Brain microvascular endothelial cell (primary cell): ENCODE data around the gene PPP2R5D.
A peak's percentile ranks its signal among the peaks of the same experiment; 100 is the strongest.

Source experiments
- DNase-seq: peaks from one replicate; pipeline ENCODE4 v3.0.0-alpha.2; 2020
- H3K27ac ChIP-seq: fragments of 250-450 bp; sonication (Bioruptor Pico); 2 replicates; pipeline ENCODE4 v1.5.1; 2020; ENCODE audit warnings: mild to moderate bottlenecking, moderate library complexity
- H3K27me3 ChIP-seq: fragments of 250-450 bp; sonication (Bioruptor Pico); replicated peaks from 2 replicates; pipeline ENCODE4 v1.5.1; 2020; ENCODE audit warnings: mild to moderate bottlenecking
- H3K36me3 ChIP-seq: fragments of 250-450 bp; sonication (Bioruptor Pico); replicated peaks from 2 replicates; pipeline ENCODE4 v1.5.1; 2020; ENCODE audit warnings: mild to moderate bottlenecking
- H3K4me3 ChIP-seq: 2 replicates; pipeline ENCODE4 v1.5.1; 2011; ENCODE audit warnings: low read depth, mild to moderate bottlenecking, control low read depth, low read length, moderate library complexity
- in situ Hi-C: cut with HindIII; loops from 2 replicates; pipeline ENCODE4 v1.10.0; 2017; ENCODE audit warnings: low sequenced_read_pairs, low pct_ligation_motif_present
- TF ChIP-seq, protein P1 (sequence below): IDR thresholded peaks from 2 replicates; pipeline ENCODE4 v1.5.1; 2011; ENCODE audit warnings: low read depth, mild to moderate bottlenecking, moderate library complexity, low read length, control low read depth, inconsistent platforms; ENCODE audit errors: missing control alignments

The PPP2R5D gene

DNA sequence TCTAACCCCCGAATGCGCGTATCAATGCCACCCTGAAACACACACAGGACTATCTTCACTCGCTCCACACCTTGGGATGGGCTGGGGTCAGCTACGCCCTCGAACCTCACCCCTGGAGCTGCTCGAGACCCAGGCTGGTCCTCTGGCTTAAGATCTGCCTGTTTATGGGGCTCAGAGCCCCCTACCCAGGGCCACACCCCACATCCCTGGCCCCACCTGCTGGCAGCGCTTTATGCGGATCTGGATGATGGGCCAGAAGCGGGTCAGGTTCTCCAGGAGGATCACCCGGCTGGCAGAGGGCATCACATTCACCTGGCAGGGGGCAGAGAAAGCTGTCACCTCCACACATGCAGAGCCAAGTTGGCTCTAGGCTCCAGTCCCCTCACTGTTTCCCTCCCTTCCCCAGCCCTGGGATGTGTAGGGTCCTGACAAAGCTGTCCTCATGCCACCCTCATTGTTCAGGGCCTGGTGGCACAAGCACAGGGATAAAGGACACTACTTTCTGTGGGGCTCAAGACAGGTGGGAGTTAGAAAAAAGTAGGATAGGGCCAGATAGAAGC lies 61.1 kb downstream of the PPP2R5D start:
- Histone ChIP-seq H3K27ac (no peak overlapping the region), H3K27me3 (no peaks in the 10 kb centered on the region), H3K4me3 (no peak overlapping the region), H3K36me3 (peaks cover 61% of the 10 kb centered on the region)
- TF ChIP-seq, protein P1, sequence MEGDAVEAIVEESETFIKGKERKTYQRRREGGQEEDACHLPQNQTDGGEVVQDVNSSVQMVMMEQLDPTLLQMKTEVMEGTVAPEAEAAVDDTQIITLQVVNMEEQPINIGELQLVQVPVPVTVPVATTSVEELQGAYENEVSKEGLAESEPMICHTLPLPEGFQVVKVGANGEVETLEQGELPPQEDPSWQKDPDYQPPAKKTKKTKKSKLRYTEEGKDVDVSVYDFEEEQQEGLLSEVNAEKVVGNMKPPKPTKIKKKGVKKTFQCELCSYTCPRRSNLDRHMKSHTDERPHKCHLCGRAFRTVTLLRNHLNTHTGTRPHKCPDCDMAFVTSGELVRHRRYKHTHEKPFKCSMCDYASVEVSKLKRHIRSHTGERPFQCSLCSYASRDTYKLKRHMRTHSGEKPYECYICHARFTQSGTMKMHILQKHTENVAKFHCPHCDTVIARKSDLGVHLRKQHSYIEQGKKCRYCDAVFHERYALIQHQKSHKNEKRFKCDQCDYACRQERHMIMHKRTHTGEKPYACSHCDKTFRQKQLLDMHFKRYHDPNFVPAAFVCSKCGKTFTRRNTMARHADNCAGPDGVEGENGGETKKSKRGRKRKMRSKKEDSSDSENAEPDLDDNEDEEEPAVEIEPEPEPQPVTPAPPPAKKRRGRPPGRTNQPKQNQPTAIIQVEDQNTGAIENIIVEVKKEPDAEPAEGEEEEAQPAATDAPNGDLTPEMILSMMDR, result no peak
- no peak for DNase-seq
- in situ Hi-C loops, result no loop called here

DNA sequence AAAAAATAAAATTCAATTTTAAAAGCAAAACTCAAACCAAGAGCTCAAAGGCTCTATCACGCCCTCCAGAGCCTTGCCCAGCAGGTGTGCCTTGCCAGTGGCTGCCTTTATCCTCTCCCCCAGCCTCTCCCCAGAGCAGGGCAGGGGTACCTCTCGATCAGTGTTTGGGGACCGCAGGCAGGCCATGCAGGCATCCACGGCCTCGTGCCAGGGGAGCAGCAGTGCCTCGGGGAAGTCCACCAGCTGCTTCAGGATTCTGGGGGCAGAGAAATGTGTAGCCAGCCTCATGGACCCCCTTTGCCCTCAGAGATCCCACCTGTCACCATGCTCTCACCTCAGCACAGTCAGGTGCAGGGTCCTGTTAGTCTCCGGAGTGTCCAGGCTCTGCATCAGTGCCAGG lies 63.6 kb downstream of the PPP2R5D start:
- TF ChIP-seq, protein P1, result no peak
- Histone ChIP-seq H3K27me3 (no peaks in the 10 kb centered on the region), H3K4me3 (no peak overlapping the region), H3K27ac (no peak overlapping the region), H3K36me3 (peaks cover 43% of the 10 kb centered on the region)
- in situ Hi-C loops, result no loop called here
- no peak for DNase-seq

DNA sequence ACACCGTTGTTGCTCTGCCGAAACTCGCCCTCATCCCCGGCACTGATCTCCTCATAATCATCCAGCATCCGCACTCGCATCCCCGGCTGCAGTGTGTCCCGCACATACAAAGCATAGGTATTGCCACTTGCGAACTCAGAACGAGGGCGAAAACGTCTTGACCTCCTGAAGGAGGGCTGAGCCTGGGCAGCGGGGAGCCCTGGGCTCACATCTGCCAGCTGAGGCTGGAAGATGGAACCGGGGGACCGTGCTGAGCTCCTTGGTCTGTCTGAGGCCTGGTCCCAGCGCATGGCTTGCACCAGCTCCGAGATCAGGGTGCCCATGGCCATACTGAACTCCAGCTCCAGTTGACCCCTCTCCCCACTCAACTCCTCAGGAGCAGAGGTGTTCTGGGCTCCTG lies 66.6 kb downstream of the PPP2R5D start:
- no peak for DNase-seq
- Histone ChIP-seq H3K27ac (no peak overlapping the region), H3K27me3 (no peaks in the 10 kb centered on the region), H3K36me3 (peaks cover 26% of the 10 kb centered on the region), H3K4me3 (no peak overlapping the region)
- TF ChIP-seq, protein P1, result no peak
- in situ Hi-C loops, result no loop called here

GRCh38 chr6:43052225-43052841 lies 68.0 kb downstream of the PPP2R5D start:
- H3K4me3 ChIP-seq, result peak overlapping the region; percentile 85
- H3K27ac ChIP-seq, result no peak overlapping the region
- no peaks in the 10 kb centered on the region for H3K27me3 ChIP-seq
- in situ Hi-C loops, result no loop called here
- no peak for DNase-seq
- TF ChIP-seq, protein P1, result no peak
- H3K36me3 ChIP-seq, result peaks cover 20% of the 10 kb centered on the region

- in situ Hi-C loops, result no loop called here
- Histone ChIP-seq H3K27me3 (no peaks in the 10 kb centered on the region), H3K36me3 (peaks cover 23% of the 10 kb centered on the region), H3K27ac (peak overlapping the region; percentile 94), H3K4me3 (peak overlapping the region; percentile 85)
- TF ChIP-seq, protein P1, result no peak
- peak; percentile 12 for DNase-seq
Measured at GRCh38 chr6:43052842-43053544, 68.6 kb downstream of the PPP2R5D start.
